GM12801 (cell line): ENCODE data around the gene RAB11FIP3.

Experiments used
- CTCF ChIP-seq: IDR thresholded peaks from one replicate; pipeline ENCODE4 v1.5.1; 2011; ENCODE audit warnings: control low read depth; ENCODE audit not compliant: insufficient read length; ENCODE audit errors: extremely low read depth

RAB11FIP3 gene

GRCh38 chr16:407253-407652 lies 18.2 kb upstream of the RAB11FIP3 start:
- no peak for TF ChIP-seq CTCF

- no peak for TF ChIP-seq CTCF
Measured at GRCh38 chr16:410516-411178, 14.8 kb upstream of the RAB11FIP3 start.

GRCh38 chr16:411576-412265 lies 13.7 kb upstream of the RAB11FIP3 start:
- TF ChIP-seq CTCF, result no peak

GRCh38 chr16:414395-415169 lies 10.9 kb upstream of the RAB11FIP3 start:
- no peak for TF ChIP-seq CTCF

- no peak for TF ChIP-seq CTCF
Measured at GRCh38 chr16:424033-424622, 1.3 kb upstream of the RAB11FIP3 start.

- no peak for TF ChIP-seq CTCF
Measured at GRCh38 chr16:424623-425081, 797 bp upstream of the RAB11FIP3 start.

GRCh38 chr16:425740-426114 lies 278 bp downstream of the RAB11FIP3 start:
- no peak for TF ChIP-seq CTCF
